Liver (tissue), 3 donors: ENCODE measurements around the gene SDSL.

Experiments used
- CTCF ChIP-seq: fragments of 150-350 bp; IDR thresholded peaks from 2 replicates; pipeline ENCODE4 v1.5.1; 2017; ENCODE audit warnings: improper control_type of control experiment, low read depth, low read length; ENCODE audit not compliant: missing input control
- TAF1 ChIP-seq: conservative IDR thresholded peaks from 2 replicates; pipeline ENCODE4 v1.6.1; 2016; ENCODE audit warnings: antibody characterized with exemption, mild to moderate bottlenecking
- donor health status: healthy.
- donor health status: healthy.

- TF ChIP-seq CTCF (no peak), TAF1 (no peak)
These were observed 12.6 kb upstream of the SDSL start for GRCh38 chr12:113409462-113410124.
